ENCODE data around the gene RXFP1.

RXFP1 gene

GRCh38 chr4:158664806-158665205, 143.1 kb downstream of the RXFP1 start:
- DNase-seq: no peak
- H3K79me2 ChIP-seq (ENCODE audit: control insufficient read depth, insufficient read depth, low read length, poor library complexity): no peaks in the 10 kb centered on the region
- no peak overlapping the region for H3K9ac ChIP-seq (ENCODE audit: low read length)
- H2AK5ac ChIP-seq (ENCODE audit: low read length): no peak overlapping the region
- no peaks in the 10 kb centered on the region for H3K4me1 ChIP-seq (ENCODE audit: control insufficient read depth in 1 of 2, insufficient read depth in 2 of 2, low read length in 2 of 2)
- H3K18ac ChIP-seq (ENCODE audit: low read length): no peak overlapping the region
- H2AFZ ChIP-seq (ENCODE audit: insufficient read depth, low read length, poor library complexity): no peak overlapping the region
- H4K8ac ChIP-seq (ENCODE audit: low read depth, low read length): no peak overlapping the region
- H3K36me3 ChIP-seq (ENCODE audit: control insufficient read depth in 1 of 2, insufficient read depth in 2 of 2, low read length in 2 of 2): no peaks in the 10 kb centered on the region
- H3K27me3 ChIP-seq (ENCODE audit: insufficient read depth, low read length): no peaks in the 10 kb centered on the region
- no peak overlapping the region for H4K91ac ChIP-seq (ENCODE audit: low read depth, low read length)
- H2BK5ac ChIP-seq (ENCODE audit: low read depth, low read length, poor library complexity): no peak overlapping the region
- no CpG with 5 or more reads among the region's 18 CpGs for WGBS (ENCODE audit: extremely low coverage, insufficient coverage, insufficient read length)
- no peak overlapping the region for H4K12ac ChIP-seq (ENCODE audit: low read depth, low read length)
- H3K4me3 ChIP-seq (ENCODE audit: low read depth, low read length): no peak overlapping the region
- no peaks in the 10 kb centered on the region for H3K79me1 ChIP-seq (ENCODE audit: low read length)
- no peak overlapping the region for H3K14ac ChIP-seq (ENCODE audit: low read length)
- no peaks in the 10 kb centered on the region for H3K9me3 ChIP-seq (ENCODE audit: insufficient read depth, low read depth, low read length)
- H2BK120ac ChIP-seq (ENCODE audit: insufficient read depth, low read length, poor library complexity): no peak overlapping the region
- no peak overlapping the region for H3K23ac ChIP-seq (ENCODE audit: low read length)
- no peak overlapping the region for H2BK12ac ChIP-seq (ENCODE audit: low read length)
- H3K4ac ChIP-seq (ENCODE audit: low read depth, low read length): no peak overlapping the region
- no peak overlapping the region for H3K4me2 ChIP-seq (ENCODE audit: low read length)
- no peak overlapping the region for H3K27ac ChIP-seq (ENCODE audit: low read depth, low read length)

GRCh38 chr4:158666892-158667291, 145.2 kb downstream of the RXFP1 start:
- peaks cover 3% of the 10 kb centered on the region for H3K79me1 ChIP-seq (ENCODE audit: low read length)
- H3K4me1 ChIP-seq (ENCODE audit: control insufficient read depth in 1 of 2, insufficient read depth in 2 of 2, low read length in 2 of 2): peaks cover 0 to 3% of the 10 kb centered on the region in 2 experiments
- H4K12ac ChIP-seq (ENCODE audit: low read depth, low read length): no peak overlapping the region
- H2AFZ ChIP-seq (ENCODE audit: insufficient read depth, low read length, poor library complexity): no peak overlapping the region
- no peak overlapping the region for H2BK12ac ChIP-seq (ENCODE audit: low read length)
- no peak overlapping the region for H2BK120ac ChIP-seq (ENCODE audit: insufficient read depth, low read length, poor library complexity)
- H3K36me3 ChIP-seq (ENCODE audit: control insufficient read depth in 1 of 2, insufficient read depth in 2 of 2, low read length in 2 of 2): no peaks in the 10 kb centered on the region
- H3K27ac ChIP-seq (ENCODE audit: low read depth, low read length): no peak overlapping the region
- H3K18ac ChIP-seq (ENCODE audit: low read length): no peak overlapping the region
- peaks cover 4% of the 10 kb centered on the region for H3K79me2 ChIP-seq (ENCODE audit: control insufficient read depth, insufficient read depth, low read length, poor library complexity)
- no peak overlapping the region for H3K9ac ChIP-seq (ENCODE audit: low read length)
- H3K27me3 ChIP-seq (ENCODE audit: insufficient read depth, low read length): no peaks in the 10 kb centered on the region
- DNase-seq: no peak
- no CpG with 5 or more reads among the region's 2 CpGs for WGBS (ENCODE audit: extremely low coverage, insufficient coverage, insufficient read length)
- no peak overlapping the region for H2BK5ac ChIP-seq (ENCODE audit: low read depth, low read length, poor library complexity)
- no peak overlapping the region for H3K4me2 ChIP-seq (ENCODE audit: low read length)
- no peak overlapping the region for H3K14ac ChIP-seq (ENCODE audit: low read length)
- H4K8ac ChIP-seq (ENCODE audit: low read depth, low read length): no peak overlapping the region
- H2AK5ac ChIP-seq (ENCODE audit: low read length): no peak overlapping the region
- no peak overlapping the region for H4K91ac ChIP-seq (ENCODE audit: low read depth, low read length)
- H3K9me3 ChIP-seq (ENCODE audit: insufficient read depth, low read depth, low read length): no peaks in the 10 kb centered on the region
- no peak overlapping the region for H3K4ac ChIP-seq (ENCODE audit: low read depth, low read length)
- no peak overlapping the region for H3K4me3 ChIP-seq (ENCODE audit: low read depth, low read length)
- no peak overlapping the region for H3K23ac ChIP-seq (ENCODE audit: low read length)

- H3K4me3 ChIP-seq (ENCODE audit: low read depth, low read length): no peak overlapping the region
- peaks cover 4% of the 10 kb centered on the region for H3K79me2 ChIP-seq (ENCODE audit: control insufficient read depth, insufficient read depth, low read length, poor library complexity)
- no peak overlapping the region for H3K4ac ChIP-seq (ENCODE audit: low read depth, low read length)
- H3K18ac ChIP-seq (ENCODE audit: low read length): no peak overlapping the region
- peaks cover 0 to 3% of the 10 kb centered on the region in 2 experiments for H3K4me1 ChIP-seq (ENCODE audit: control insufficient read depth in 1 of 2, insufficient read depth in 2 of 2, low read length in 2 of 2)
- no peaks in the 10 kb centered on the region for H3K9me3 ChIP-seq (ENCODE audit: insufficient read depth, low read depth, low read length)
- no peak overlapping the region for H3K14ac ChIP-seq (ENCODE audit: low read length)
- H3K4me2 ChIP-seq (ENCODE audit: low read length): no peak overlapping the region
- H3K27me3 ChIP-seq (ENCODE audit: insufficient read depth, low read length): no peaks in the 10 kb centered on the region
- DNase-seq: peak; percentile 21 to 71
- no peak overlapping the region for H2AK5ac ChIP-seq (ENCODE audit: low read length)
- no peak overlapping the region for H4K12ac ChIP-seq (ENCODE audit: low read depth, low read length)
- H2BK120ac ChIP-seq (ENCODE audit: insufficient read depth, low read length, poor library complexity): no peak overlapping the region
- H3K9ac ChIP-seq (ENCODE audit: low read length): no peak overlapping the region
- H4K8ac ChIP-seq (ENCODE audit: low read depth, low read length): no peak overlapping the region
- H2AFZ ChIP-seq (ENCODE audit: insufficient read depth, low read length, poor library complexity): no peak overlapping the region
- no peak overlapping the region for H4K91ac ChIP-seq (ENCODE audit: low read depth, low read length)
- H2BK12ac ChIP-seq (ENCODE audit: low read length): no peak overlapping the region
- WGBS (ENCODE audit: extremely low coverage, insufficient coverage, insufficient read length): no CpG with 5 or more reads among the region's 3 CpGs
- no peak overlapping the region for H3K27ac ChIP-seq (ENCODE audit: low read depth, low read length)
- H3K23ac ChIP-seq (ENCODE audit: low read length): no peak overlapping the region
- no peak overlapping the region for H2BK5ac ChIP-seq (ENCODE audit: low read depth, low read length, poor library complexity)
- H3K36me3 ChIP-seq (ENCODE audit: control insufficient read depth in 1 of 2, insufficient read depth in 2 of 2, low read length in 2 of 2): no peaks in the 10 kb centered on the region
- peaks cover 6% of the 10 kb centered on the region for H3K79me1 ChIP-seq (ENCODE audit: low read length)
These were observed 146.0 kb downstream of the RXFP1 start for GRCh38 chr4:158667651-158668198.

GRCh38 chr4:158669310-158669709, 147.6 kb downstream of the RXFP1 start:
- no peak overlapping the region for H4K12ac ChIP-seq (ENCODE audit: low read depth, low read length)
- no CpG with 5 or more reads among the region's 7 CpGs for WGBS (ENCODE audit: extremely low coverage, insufficient coverage, insufficient read length)
- H3K18ac ChIP-seq (ENCODE audit: low read length): no peak overlapping the region
- no peak overlapping the region for H3K4me2 ChIP-seq (ENCODE audit: low read length)
- no peak overlapping the region for H2AK5ac ChIP-seq (ENCODE audit: low read length)
- no peak overlapping the region for H4K91ac ChIP-seq (ENCODE audit: low read depth, low read length)
- no peaks in the 10 kb centered on the region for H3K9me3 ChIP-seq (ENCODE audit: insufficient read depth, low read depth, low read length)
- H3K4me1 ChIP-seq (ENCODE audit: control insufficient read depth in 1 of 2, insufficient read depth in 2 of 2, low read length in 2 of 2): peaks cover 0 to 3% of the 10 kb centered on the region in 2 experiments
- H3K27me3 ChIP-seq (ENCODE audit: insufficient read depth, low read length): no peaks in the 10 kb centered on the region
- no peak overlapping the region for H3K23ac ChIP-seq (ENCODE audit: low read length)
- DNase-seq: no peak
- H2BK5ac ChIP-seq (ENCODE audit: low read depth, low read length, poor library complexity): no peak overlapping the region
- no peak overlapping the region for H2BK120ac ChIP-seq (ENCODE audit: insufficient read depth, low read length, poor library complexity)
- H3K14ac ChIP-seq (ENCODE audit: low read length): no peak overlapping the region
- no peak overlapping the region for H3K4ac ChIP-seq (ENCODE audit: low read depth, low read length)
- H3K79me2 ChIP-seq (ENCODE audit: control insufficient read depth, insufficient read depth, low read length, poor library complexity): peaks cover 4% of the 10 kb centered on the region
- no peak overlapping the region for H2AFZ ChIP-seq (ENCODE audit: insufficient read depth, low read length, poor library complexity)
- no peaks in the 10 kb centered on the region for H3K36me3 ChIP-seq (ENCODE audit: control insufficient read depth in 1 of 2, insufficient read depth in 2 of 2, low read length in 2 of 2)
- H3K9ac ChIP-seq (ENCODE audit: low read length): no peak overlapping the region
- H3K4me3 ChIP-seq (ENCODE audit: low read depth, low read length): no peak overlapping the region
- peaks cover 6% of the 10 kb centered on the region for H3K79me1 ChIP-seq (ENCODE audit: low read length)
- H4K8ac ChIP-seq (ENCODE audit: low read depth, low read length): no peak overlapping the region
- H2BK12ac ChIP-seq (ENCODE audit: low read length): no peak overlapping the region
- H3K27ac ChIP-seq (ENCODE audit: low read depth, low read length): no peak overlapping the region

Data from trophoblast cell (in vitro differentiated cells and primary cell).